SK-N-SH treated with all-trans-retinoic acid at 6 μM for 48 hours (cell line): ENCODE results near the gene IL17C.

Source experiments
- PATZ1 ChIP-seq: fragments of 250-450 bp; sonication (Bioruptor Pico); IDR thresholded peaks from 2 replicates; pipeline ENCODE4 v1.8.0; 2020; ENCODE audit warnings: mild to moderate bottlenecking, moderate library complexity, borderline replicate concordance
- SNAI2 ChIP-seq: fragments of 250-450 bp; sonication (Bioruptor Pico); IDR thresholded peaks from 2 replicates; pipeline ENCODE4 v1.5.0; 2020; ENCODE audit warnings: mild to moderate bottlenecking, moderate library complexity
- ZC3H10 ChIP-seq: fragments of 250-450 bp; sonication (Bioruptor Pico); IDR thresholded peaks from 2 replicates; pipeline ENCODE4 v1.5.1; 2021; ENCODE audit warnings: mild to moderate bottlenecking, moderate library complexity
- ZFP3 ChIP-seq: fragments of 250-450 bp; sonication (Bioruptor Pico); IDR thresholded peaks from 2 replicates; pipeline ENCODE4 v1.5.0; 2020; ENCODE audit warnings: mild to moderate bottlenecking, moderate library complexity
- ZNF70 ChIP-seq: fragments of 450-650 bp; formaldehyde crosslinking; IDR thresholded peaks from 2 replicates; pipeline ENCODE4 v1.5.0; 2020; ENCODE audit warnings: mild to moderate bottlenecking, moderate library complexity

- no peak for TF ChIP-seq PATZ1 (CRISPR knock-in tag)
- no peak for TF ChIP-seq SNAI2 (CRISPR knock-in tag)
- TF ChIP-seq ZC3H10, result no peak
- no peak for TF ChIP-seq ZFP3 (CRISPR knock-in tag)
- no peak for TF ChIP-seq ZNF70
These were observed 9.8 kb upstream of the IL17C start for GRCh38 chr16:88628512-88628974.
